Keratinocyte (primary cell): ENCODE results near the gene TBC1D5. TPM values are rescaled to one million over a fixed set of nuclear protein-coding genes. Genes with fewer than 3 reads are reported as not detected.

ENCODE experiments used
- DNase-seq: peaks from one replicate; pipeline ENCODE4 v3.0.0-alpha.2; 2011; ENCODE audit warnings: low read depth, missing footprints, low spot score
- FAIRE-seq: peaks from 2 replicates; lab custom pipeline; 2011; peaks lifted over from hg19 to GRCh38; lab: Jason Lieb, UNC
- H2AFZ ChIP-seq: 2 replicates; pipeline ENCODE4 v1.6.0; 2012; ENCODE audit warnings: low read length, control low read depth, inconsistent platforms; ENCODE audit not compliant: control insufficient read depth
- H3K27ac ChIP-seq: 2 replicates; pipeline ENCODE4 v1.5.1; 2011; ENCODE audit warnings: low read length; ENCODE audit not compliant: control insufficient read depth, insufficient read depth
- H3K27me3 ChIP-seq: 3 replicates; pipeline ENCODE4 v1.6.0; 2011; ENCODE audit warnings: low read length; ENCODE audit not compliant: control insufficient read depth, insufficient read depth; ENCODE audit errors: extremely low read depth
- H3K36me3 ChIP-seq, 2 experiments: 2 replicates in 1 of 2; 3 replicates in 1 of 2; pipeline ENCODE4 v1.5.1; 2011; ENCODE audit warnings: low read length in 2 of 2, mild to moderate bottlenecking in 1 of 2; ENCODE audit not compliant: control insufficient read depth in 2 of 2, insufficient read depth in 2 of 2; ENCODE audit errors: extremely low read depth in 1 of 2
- H3K4me1 ChIP-seq: 3 replicates; pipeline ENCODE4 v1.5.1; 2011; ENCODE audit warnings: low read length; ENCODE audit not compliant: control insufficient read depth, insufficient read depth; ENCODE audit errors: extremely low read depth
- H3K4me2 ChIP-seq: 3 replicates; pipeline ENCODE4 v1.6.0; 2011; ENCODE audit warnings: low read depth, low read length; ENCODE audit not compliant: control insufficient read depth, insufficient read depth; ENCODE audit errors: extremely low read depth
- H3K4me3 ChIP-seq, 3 experiments: fragments of 200-600 bp in 1 of 3; sonication (generic) in 1 of 3; 2 replicates in 2 of 3; 3 replicates in 1 of 3; pipeline ENCODE4 v1.5.1; 2011 to 2016; ENCODE audit warnings: low read length in 3 of 3, mild to moderate bottlenecking in 3 of 3, control low read depth in 2 of 3, inconsistent platforms in 1 of 3, low read depth in 1 of 3, mixed read lengths in 1 of 3, mixed run types in 1 of 3, moderate library complexity in 1 of 3; ENCODE audit not compliant: control insufficient read depth in 2 of 3, insufficient read depth in 2 of 3; ENCODE audit errors: extremely low read depth in 1 of 3
- H3K79me2 ChIP-seq: 2 replicates; pipeline ENCODE4 v1.6.0; 2012; ENCODE audit warnings: low read length; ENCODE audit not compliant: control insufficient read depth, insufficient read depth
- H3K9ac ChIP-seq: 3 replicates; pipeline ENCODE4 v1.6.0; 2011; ENCODE audit warnings: low read length; ENCODE audit not compliant: control insufficient read depth, insufficient read depth; ENCODE audit errors: extremely low read depth
- H3K9me1 ChIP-seq: 3 replicates; pipeline ENCODE4 v1.6.0; 2011; ENCODE audit warnings: low read length; ENCODE audit not compliant: control insufficient read depth, insufficient read depth; ENCODE audit errors: extremely low read depth
- H3K9me3 ChIP-seq: 2 replicates; pipeline ENCODE4 v1.5.1; 2012; ENCODE audit warnings: low read depth, low read length; ENCODE audit not compliant: control insufficient read depth
- H4K20me1 ChIP-seq: 3 replicates; pipeline ENCODE4 v1.6.0; 2011; ENCODE audit warnings: low read length; ENCODE audit not compliant: control insufficient read depth, insufficient read depth; ENCODE audit errors: extremely low read depth
- CTCF ChIP-seq, 3 experiments: IDR thresholded peaks in 1 of 3; conservative IDR thresholded peaks in 1 of 3; optimal IDR thresholded peaks in 1 of 3; 2 replicates in 2 of 3; 3 replicates in 1 of 3; pipeline versions ENCODE3 to v1.5.1; 2011; ENCODE audit warnings: low read length in 3 of 3, mild to moderate bottlenecking in 3 of 3, moderate library complexity in 2 of 3, control low read depth in 1 of 3, inconsistent platforms in 1 of 3; ENCODE audit not compliant: insufficient read depth in 2 of 3; ENCODE audit errors: extremely low read depth in 1 of 3
- EZH2 ChIP-seq: IDR thresholded peaks from one replicate; pipeline ENCODE4 v1.6.1; 2012; ENCODE audit warnings: inconsistent platforms, mild to moderate bottlenecking, low read length, moderate library complexity
- dilution Hi-C: fragments of 300-500 bp; cut with MboI; formaldehyde crosslinking; loops from one replicate; pipeline ENCODE4 v1.7.0; 2020; ENCODE audit warnings: low sequenced_read_pairs; ENCODE audit not compliant: extremely low pct_ligation_motif_present
- polyA plus RNA-seq, 5 experiments: library from polyadenylated mRNA; depleted of rRNA in 3 of 5; stranded (reverse) in 3 of 5; stranded (forward) in 1 of 5; unstranded in 1 of 5; fragments of >200 nt; gene quantifications; 1 replicate in 1 of 5; 2 replicates in 3 of 5; 3 replicates in 1 of 5; pipeline versions ENCODE4 v1.2.1 to v1.2.3, GENCODE V29; 2011 to 2012; ENCODE audit warnings: missing spikeins in 2 of 5, low read depth in 1 of 5, low replicate concordance in 1 of 5

The TBC1D5 gene
- polyA plus RNA-seq, 1 donor (not counting 4 experiments of a cell fraction or from before 2014, with no cell fraction given) = 25.8 TPM

- Histone ChIP-seq H3K79me2 (no peaks in the 10 kb centered on the region), H3K36me3 (no peaks in the 10 kb centered on the region), H3K4me2 (no peak overlapping the region), H2AFZ (no peak overlapping the region), H4K20me1 (no peaks in the 10 kb centered on the region), H3K4me3 (no peak overlapping the region), H3K9me1 (no peaks in the 10 kb centered on the region), H3K4me1 (no peaks in the 10 kb centered on the region), H3K9ac (no peak overlapping the region), H3K27ac (no peak overlapping the region), H3K27me3 (no peaks in the 10 kb centered on the region), H3K9me3 (no peaks in the 10 kb centered on the region)
- no peak for DNase-seq
- no peak for FAIRE-seq
- dilution Hi-C loops = no loop called here
- peak in 1 of 3 experiments; percentile 14 for TF ChIP-seq CTCF (optimal IDR thresholded peaks at IDR 0.05 in 1 of 3, IDR thresholded peaks at IDR 0.05 in 1 of 3, conservative IDR thresholded peaks at IDR 0.05 in 1 of 3; ENCODE audit: extremely low read depth in 1 of 3, insufficient read depth in 2 of 3, low read length in 3 of 3)
- no peak for TF ChIP-seq EZH2
Measured at GRCh38 chr3:17473761-17474160, 268.7 kb downstream of the TBC1D5 start.

- Histone ChIP-seq H4K20me1 (no peaks in the 10 kb centered on the region), H3K4me1 (no peaks in the 10 kb centered on the region), H3K9me1 (no peaks in the 10 kb centered on the region), H3K4me2 (no peak overlapping the region), H3K9ac (no peak overlapping the region), H3K79me2 (no peaks in the 10 kb centered on the region), H3K4me3 (no peak overlapping the region), H3K27ac (no peak overlapping the region), H3K27me3 (no peaks in the 10 kb centered on the region), H3K36me3 (no peaks in the 10 kb centered on the region), H2AFZ (no peak overlapping the region), H3K9me3 (no peaks in the 10 kb centered on the region)
- dilution Hi-C loops = no loop called here
- DNase-seq (no peak), FAIRE-seq (no peak)
- TF ChIP-seq EZH2 (no peak), CTCF (optimal IDR thresholded peaks at IDR 0.05 in 1 of 3, IDR thresholded peaks at IDR 0.05 in 1 of 3, conservative IDR thresholded peaks at IDR 0.05 in 1 of 3; ENCODE audit: extremely low read depth in 1 of 3, insufficient read depth in 2 of 3, low read length in 3 of 3) (no peak)
Measured at GRCh38 chr3:17469954-17470353, 272.5 kb downstream of the TBC1D5 start.
